Trophoblast cell (in vitro differentiated cells and primary cell): ENCODE data around the gene DPF1.

ENCODE experiments used
- DNase-seq, 2 donors: peaks; one replicate each; pipeline ENCODE4 v3.0.0-alpha.2; 2016
- H2AFZ ChIP-seq: 2 replicates; pipeline ENCODE4 v1.6.1; 2013; ENCODE audit warnings: low read length, moderate library complexity, mild to moderate bottlenecking; ENCODE audit not compliant: insufficient read depth, poor library complexity
- H2AK5ac ChIP-seq: 2 replicates; pipeline ENCODE4 v1.6.1; 2013; ENCODE audit warnings: mild to moderate bottlenecking, low read length
- H2BK120ac ChIP-seq: 2 replicates; pipeline ENCODE4 v1.6.1; 2013; ENCODE audit warnings: low read length, mild to moderate bottlenecking, moderate library complexity; ENCODE audit not compliant: insufficient read depth, poor library complexity
- H2BK12ac ChIP-seq: 2 replicates; pipeline ENCODE4 v1.6.1; 2013; ENCODE audit warnings: mild to moderate bottlenecking, low read length, moderate library complexity
- H2BK5ac ChIP-seq: 2 replicates; pipeline ENCODE4 v1.6.1; 2013; ENCODE audit warnings: low read length, low read depth, moderate library complexity, mild to moderate bottlenecking; ENCODE audit not compliant: poor library complexity
- H3K14ac ChIP-seq: 2 replicates; pipeline ENCODE4 v1.6.1; 2013; ENCODE audit warnings: mild to moderate bottlenecking, low read length
- H3K18ac ChIP-seq: 2 replicates; pipeline ENCODE4 v1.6.1; 2013; ENCODE audit warnings: mild to moderate bottlenecking, low read length
- H3K23ac ChIP-seq: 2 replicates; pipeline ENCODE4 v1.6.1; 2013; ENCODE audit warnings: low read length
- H3K27ac ChIP-seq: 2 replicates; pipeline ENCODE4 v1.5.1; 2013; ENCODE audit warnings: low read depth, mild to moderate bottlenecking, inconsistent platforms, low read length, moderate library complexity
- H3K27me3 ChIP-seq: 2 replicates; pipeline ENCODE4 v1.6.1; 2013; ENCODE audit warnings: inconsistent platforms, mild to moderate bottlenecking, low read length, moderate library complexity; ENCODE audit not compliant: insufficient read depth
- H3K36me3 ChIP-seq, 2 experiments: 1 replicate in 1 of 2; 2 replicates in 1 of 2; pipeline ENCODE4 v1.6.1; 2013; ENCODE audit warnings: low read length in 2 of 2, mild to moderate bottlenecking in 2 of 2, moderate library complexity in 1 of 2; ENCODE audit not compliant: insufficient read depth in 2 of 2, control insufficient read depth in 1 of 2
- H3K4ac ChIP-seq: 2 replicates; pipeline ENCODE4 v1.6.1; 2013; ENCODE audit warnings: low read depth, mild to moderate bottlenecking, low read length, moderate library complexity
- H3K4me1 ChIP-seq, 2 experiments: 1 replicate in 1 of 2; 2 replicates in 1 of 2; pipeline ENCODE4 v1.6.1; 2013; ENCODE audit warnings: low read length in 2 of 2, mild to moderate bottlenecking in 2 of 2, moderate library complexity in 1 of 2; ENCODE audit not compliant: insufficient read depth in 2 of 2, control insufficient read depth in 1 of 2
- H3K4me2 ChIP-seq: 2 replicates; pipeline ENCODE4 v1.6.1; 2013; ENCODE audit warnings: inconsistent platforms, mild to moderate bottlenecking, low read length, moderate library complexity
- H3K4me3 ChIP-seq: 2 replicates; pipeline ENCODE4 v1.5.1; 2013; ENCODE audit warnings: mild to moderate bottlenecking, low read depth, low read length, inconsistent platforms
- H3K79me1 ChIP-seq: one replicate; pipeline ENCODE4 v1.6.1; 2013; ENCODE audit warnings: low read length
- H3K79me2 ChIP-seq: 2 replicates; pipeline ENCODE4 v1.6.1; 2013; ENCODE audit warnings: low read length, mild to moderate bottlenecking; ENCODE audit not compliant: control insufficient read depth, insufficient read depth, poor library complexity
- H3K9ac ChIP-seq: 2 replicates; pipeline ENCODE4 v1.6.1; 2013; ENCODE audit warnings: mild to moderate bottlenecking, low read length
- H3K9me3 ChIP-seq: 2 replicates; pipeline ENCODE4 v1.6.1; 2013; ENCODE audit warnings: low read depth, mild to moderate bottlenecking, control low read depth, inconsistent platforms, low read length; ENCODE audit not compliant: insufficient read depth
- H4K12ac ChIP-seq: 2 replicates; pipeline ENCODE4 v1.6.1; 2013; ENCODE audit warnings: low read depth, mild to moderate bottlenecking, low read length, moderate library complexity
- H4K8ac ChIP-seq: 2 replicates; pipeline ENCODE4 v1.6.1; 2013; ENCODE audit warnings: low read depth, mild to moderate bottlenecking, low read length, moderate library complexity
- H4K91ac ChIP-seq: one replicate; pipeline ENCODE4 v1.6.1; 2013; ENCODE audit warnings: low read depth, mild to moderate bottlenecking, low read length, moderate library complexity
- WGBS: extraction: QIAGEN DNeasy Blood & Tissue Kit; methylation state at CpG from one replicate; pipeline ENCODE4 v1.1.7; 2013; ENCODE audit warnings: missing lambda C conversion rate; ENCODE audit not compliant: insufficient read length, insufficient coverage; ENCODE audit errors: extremely low coverage; 5-methylcytosine and 5-hydroxymethylcytosine counted together

DPF1 gene

GRCh38 chr19:38196245-38196837, 27.7 kb downstream of the DPF1 start:
- Histone ChIP-seq H3K4me2 (no peak overlapping the region), H3K36me3 (peaks cover 12 to 14% of the 10 kb centered on the region in 2 experiments), H2BK5ac (no peak overlapping the region), H3K27ac (no peak overlapping the region), H4K91ac (no peak overlapping the region), H4K8ac (no peak overlapping the region), H3K79me2 (no peaks in the 10 kb centered on the region), H2AFZ (no peak overlapping the region), H2BK120ac (no peak overlapping the region), H3K27me3 (no peaks in the 10 kb centered on the region), H3K4ac (no peak overlapping the region), H3K9ac (no peak overlapping the region), H3K79me1 (no peaks in the 10 kb centered on the region), H4K12ac (no peak overlapping the region), H3K9me3 (no peaks in the 10 kb centered on the region), H3K14ac (no peak overlapping the region), H2BK12ac (no peak overlapping the region), H2AK5ac (no peak overlapping the region), H3K4me3 (no peak overlapping the region), H3K23ac (no peak overlapping the region), H3K18ac (no peak overlapping the region), H3K4me1 (no peaks in the 10 kb centered on the region)
- WGBS: no CpG with 5 or more reads among the region's 13 CpGs
- DNase-seq: no peak

GRCh38 chr19:38195237-38195636, 28.8 kb downstream of the DPF1 start:
- Histone ChIP-seq H4K91ac (no peak overlapping the region), H3K4me3 (no peak overlapping the region), H3K23ac (no peak overlapping the region), H3K14ac (no peak overlapping the region), H3K4me2 (no peak overlapping the region), H2AK5ac (no peak overlapping the region), H3K4ac (no peak overlapping the region), H3K9me3 (no peaks in the 10 kb centered on the region), H2BK12ac (no peak overlapping the region), H3K18ac (no peak overlapping the region), H3K36me3 (peaks cover 12 to 14% of the 10 kb centered on the region in 2 experiments), H2BK120ac (no peak overlapping the region), H2BK5ac (no peak overlapping the region), H2AFZ (no peak overlapping the region), H4K12ac (no peak overlapping the region), H3K9ac (no peak overlapping the region), H3K79me2 (no peaks in the 10 kb centered on the region), H3K79me1 (no peaks in the 10 kb centered on the region), H3K27me3 (no peaks in the 10 kb centered on the region), H3K27ac (no peak overlapping the region), H4K8ac (no peak overlapping the region), H3K4me1 (no peaks in the 10 kb centered on the region)
- no CpG with 5 or more reads among the region's 10 CpGs for WGBS
- no peak for DNase-seq

GRCh38 chr19:38194061-38194701, 29.8 kb downstream of the DPF1 start:
- Histone ChIP-seq H4K8ac (no peak overlapping the region), H3K23ac (no peak overlapping the region), H2AK5ac (no peak overlapping the region), H3K18ac (no peak overlapping the region), H4K12ac (no peak overlapping the region), H3K4me2 (no peak overlapping the region), H3K36me3 (peaks cover 11 to 12% of the 10 kb centered on the region in 2 experiments), H3K14ac (no peak overlapping the region), H3K27me3 (no peaks in the 10 kb centered on the region), H2BK12ac (no peak overlapping the region), H3K4ac (no peak overlapping the region), H2BK5ac (no peak overlapping the region), H2BK120ac (no peak overlapping the region), H3K4me1 (no peaks in the 10 kb centered on the region), H3K4me3 (no peak overlapping the region), H3K27ac (no peak overlapping the region), H3K79me2 (no peaks in the 10 kb centered on the region), H2AFZ (no peak overlapping the region), H4K91ac (no peak overlapping the region), H3K9ac (no peak overlapping the region), H3K79me1 (no peaks in the 10 kb centered on the region), H3K9me3 (no peaks in the 10 kb centered on the region)
- no CpG with 5 or more reads among the region's 13 CpGs for WGBS
- no peak for DNase-seq

- Histone ChIP-seq H2BK12ac (no peak overlapping the region), H3K18ac (no peak overlapping the region), H3K27ac (no peak overlapping the region), H2BK120ac (no peak overlapping the region), H3K14ac (no peak overlapping the region), H3K27me3 (no peaks in the 10 kb centered on the region), H3K4ac (no peak overlapping the region), H3K9ac (no peak overlapping the region), H2AFZ (no peak overlapping the region), H3K79me2 (no peaks in the 10 kb centered on the region), H3K4me1 (no peaks in the 10 kb centered on the region), H3K9me3 (no peaks in the 10 kb centered on the region), H2AK5ac (no peak overlapping the region), H3K36me3 (peaks cover 7 to 10% of the 10 kb centered on the region in 2 experiments), H3K4me2 (no peak overlapping the region), H4K91ac (no peak overlapping the region), H2BK5ac (no peak overlapping the region), H4K8ac (no peak overlapping the region), H3K79me1 (no peaks in the 10 kb centered on the region), H4K12ac (no peak overlapping the region), H3K23ac (no peak overlapping the region), H3K4me3 (no peak overlapping the region)
- DNase-seq: no peak
- WGBS: no CpG with 5 or more reads among the region's 29 CpGs
Observed at GRCh38 chr19:38193445-38193844, 30.6 kb downstream of the DPF1 start.
